Dermis blood vessel endothelial cell (primary cell): ENCODE results near the gene CHD3. TPM values are rescaled to one million over a fixed set of nuclear protein-coding genes. Genes with fewer than 3 reads are reported as not detected.
"Not testable (repeated sequence)": the region's sequence is repeated elsewhere in the genome, so short reads cannot be mapped to it uniquely, and the experiment has no call there.

Experiments
- DNase-seq: peaks from one replicate; pipeline ENCODE4 v3.0.0; 2010
- total RNA-seq: library from RNA; depleted of rRNA; stranded (reverse); fragments of >200 nt; gene quantifications from 2 replicates; pipeline ENCODE4 v1.2.3, GENCODE V29; 2014

The CHD3 gene
- total RNA-seq, 1 donor from 2014 or later, result 108 TPM

DNA sequence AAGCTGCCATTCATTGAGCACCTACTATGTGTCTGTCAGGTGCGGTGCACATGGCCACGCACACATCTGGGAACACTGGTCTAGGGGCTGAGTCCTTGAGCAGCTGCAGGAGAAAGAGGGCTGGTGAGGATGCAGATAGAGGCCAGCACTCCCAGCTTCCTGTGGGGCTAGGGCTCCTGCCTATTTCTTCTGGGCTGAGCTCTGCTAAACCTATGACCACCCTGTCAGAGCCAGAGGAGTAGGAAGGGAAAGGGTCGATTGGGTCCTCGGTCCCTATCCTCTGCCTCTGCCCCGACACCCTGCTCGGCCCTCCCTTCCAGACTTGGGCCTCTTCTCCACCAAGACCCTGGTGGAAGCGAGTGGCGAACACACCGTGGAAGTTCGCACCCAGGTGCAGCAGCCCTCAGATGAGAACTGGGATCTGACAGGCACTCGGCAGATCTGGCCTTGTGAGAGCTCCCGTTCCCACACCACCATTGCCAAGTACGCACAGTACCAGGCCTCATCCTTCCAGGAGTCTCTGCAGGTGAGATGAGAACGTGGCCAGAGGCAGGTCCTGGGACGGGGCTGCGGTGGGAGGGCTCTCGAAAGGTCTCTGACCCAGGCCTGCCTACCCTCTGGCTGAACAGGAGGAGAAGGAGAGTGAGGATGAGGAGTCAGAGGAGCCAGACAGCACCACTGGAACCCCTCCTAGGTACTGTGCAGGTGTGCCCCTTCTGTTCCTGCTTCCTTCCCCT is 37.7 kb upstream of the CHD3 start:
- no peak for DNase-seq

DNA sequence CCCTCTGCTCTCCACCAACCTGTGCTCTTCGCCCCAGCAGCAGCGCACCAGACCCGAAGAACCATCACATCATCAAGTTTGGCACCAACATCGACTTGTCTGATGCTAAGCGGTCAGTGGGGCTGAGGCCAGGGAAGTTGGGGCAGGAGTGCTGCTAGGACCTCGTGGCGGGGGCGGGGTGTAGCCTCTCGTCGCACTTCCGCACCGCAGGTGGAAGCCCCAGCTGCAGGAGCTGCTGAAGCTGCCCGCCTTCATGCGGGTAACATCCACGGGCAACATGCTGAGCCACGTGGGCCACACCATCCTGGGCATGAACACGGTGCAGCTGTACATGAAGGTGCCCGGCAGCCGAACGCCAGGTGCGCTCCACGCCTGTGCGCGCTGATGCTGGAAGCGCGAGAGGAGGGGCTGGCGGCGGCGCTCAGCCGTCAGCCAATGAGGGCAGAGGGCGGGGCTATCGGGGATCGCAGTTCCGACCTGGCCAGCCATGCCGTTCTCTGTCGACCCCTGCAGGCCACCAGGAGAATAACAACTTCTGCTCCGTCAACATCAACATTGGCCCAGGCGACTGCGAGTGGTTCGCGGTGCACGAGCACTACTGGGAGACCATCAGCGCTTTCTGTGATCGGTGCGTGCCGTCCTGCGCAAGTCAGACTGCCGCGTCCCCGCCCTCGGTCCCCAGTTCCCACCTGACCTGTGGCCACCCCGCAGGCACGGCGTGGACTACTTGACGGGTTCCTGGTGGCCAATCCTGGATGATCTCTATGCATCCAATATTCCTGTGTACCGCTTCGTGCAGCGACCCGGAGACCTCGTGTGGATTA is 36.9 kb upstream of the CHD3 start:
- peak; percentile 94 for DNase-seq

DNA sequence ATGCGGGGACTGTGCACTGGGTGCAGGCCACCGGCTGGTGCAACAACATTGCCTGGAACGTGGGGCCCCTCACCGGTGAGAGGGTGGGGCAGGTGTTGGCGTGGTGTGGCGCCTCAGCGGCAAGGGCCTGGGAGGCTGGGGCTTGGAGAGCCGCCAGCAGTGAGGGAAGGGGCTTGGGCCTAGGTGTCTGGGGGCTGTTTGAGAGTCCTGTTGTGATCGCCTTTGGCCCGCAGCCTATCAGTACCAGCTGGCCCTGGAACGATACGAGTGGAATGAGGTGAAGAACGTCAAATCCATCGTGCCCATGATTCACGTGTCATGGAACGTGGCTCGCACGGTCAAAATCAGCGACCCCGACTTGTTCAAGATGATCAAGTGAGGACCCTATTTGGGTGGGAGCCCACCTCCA is 36.3 kb upstream of the CHD3 start:
- no peak for DNase-seq

DNA sequence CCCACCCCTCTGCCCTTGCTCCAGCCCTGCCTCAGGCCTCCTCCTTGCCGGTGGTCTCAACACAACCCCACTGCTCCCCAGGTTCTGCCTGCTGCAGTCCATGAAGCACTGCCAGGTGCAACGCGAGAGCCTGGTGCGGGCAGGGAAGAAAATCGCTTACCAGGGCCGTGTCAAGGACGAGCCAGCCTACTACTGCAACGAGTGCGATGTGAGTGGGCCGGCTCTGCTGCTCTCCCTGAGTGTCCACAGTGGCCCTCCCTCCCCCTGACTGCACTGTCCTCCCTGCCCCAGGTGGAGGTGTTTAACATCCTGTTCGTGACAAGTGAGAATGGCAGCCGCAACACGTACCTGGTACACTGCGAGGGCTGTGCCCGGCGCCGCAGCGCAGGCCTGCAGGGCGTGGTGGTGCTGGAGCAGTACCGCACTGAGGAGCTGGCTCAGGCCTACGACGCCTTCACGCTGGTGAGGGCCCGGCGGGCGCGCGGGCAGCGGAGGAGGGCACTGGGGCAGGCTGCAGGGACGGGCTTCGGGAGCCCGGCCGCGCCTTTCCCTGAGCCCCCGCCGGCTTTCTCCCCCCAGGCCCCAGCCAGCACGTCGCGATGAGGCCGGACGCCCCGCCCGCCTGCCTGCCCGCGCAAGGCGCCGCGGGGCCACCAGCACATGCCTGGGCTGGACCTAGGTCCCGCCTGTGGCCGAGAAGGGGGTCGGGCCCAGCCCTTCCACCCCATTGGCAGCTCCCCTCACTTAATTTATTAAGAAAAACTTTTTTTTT is 35.5 kb upstream of the CHD3 start:
- DNase-seq, result no peak

- DNase-seq, result no peak
Measured at GRCh38 chr17:7853691-7854038, 34.9 kb upstream of the CHD3 start.

GRCh38 chr17:7854078-7854777 is 34.4 kb upstream of the CHD3 start:
- DNase-seq, result no peak

DNA sequence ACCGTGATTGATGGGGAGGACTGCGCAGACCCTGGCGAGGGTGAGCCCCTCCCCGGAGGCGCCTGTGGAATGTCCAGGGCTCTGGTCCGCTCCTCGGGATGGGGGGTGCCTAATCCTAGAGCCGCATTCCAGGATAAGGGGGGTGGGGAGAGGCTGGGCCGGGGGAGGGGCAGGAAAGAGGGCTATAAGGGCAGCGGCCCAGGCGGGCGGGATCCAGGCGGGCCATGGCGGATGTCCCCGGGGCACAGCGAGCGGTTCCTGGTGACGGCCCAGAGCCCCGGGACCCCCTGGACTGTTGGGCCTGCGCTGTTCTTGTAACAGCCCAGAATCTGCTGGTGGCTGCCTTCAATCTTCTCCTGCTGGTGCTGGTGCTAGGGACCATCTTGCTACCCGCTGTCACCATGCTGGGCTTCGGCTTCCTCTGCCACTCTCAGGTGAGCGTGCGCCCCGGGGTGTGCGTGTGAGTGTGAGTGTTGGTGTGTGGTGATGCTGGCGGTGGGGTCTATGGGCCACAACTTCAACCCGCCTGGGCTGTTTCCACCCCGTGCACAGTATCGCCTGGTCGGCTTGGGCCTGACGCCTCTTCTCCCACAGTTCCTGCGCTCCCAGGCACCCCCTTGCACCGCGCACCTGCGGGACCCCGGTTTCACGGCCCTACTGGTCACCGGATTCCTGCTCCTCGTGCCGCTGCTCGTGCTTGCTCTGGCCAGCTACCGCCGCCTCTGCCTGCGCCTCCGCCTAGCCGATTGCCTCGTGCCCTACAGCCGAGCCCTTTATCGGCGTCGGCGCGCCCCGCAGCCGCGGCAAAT is 33.5 kb upstream of the CHD3 start, which contains the start of gene TMEM88:
TSS of gene TMEM88 (plus strand) at position 216 of the 809 bp plus-strand sequence. CDS start at position 225, 9 bp downstream.
- peak; percentile 51 for DNase-seq

- DNase-seq, result no peak
Measured at GRCh38 chr17:7855660-7856010, 33.0 kb upstream of the CHD3 start.

DNA sequence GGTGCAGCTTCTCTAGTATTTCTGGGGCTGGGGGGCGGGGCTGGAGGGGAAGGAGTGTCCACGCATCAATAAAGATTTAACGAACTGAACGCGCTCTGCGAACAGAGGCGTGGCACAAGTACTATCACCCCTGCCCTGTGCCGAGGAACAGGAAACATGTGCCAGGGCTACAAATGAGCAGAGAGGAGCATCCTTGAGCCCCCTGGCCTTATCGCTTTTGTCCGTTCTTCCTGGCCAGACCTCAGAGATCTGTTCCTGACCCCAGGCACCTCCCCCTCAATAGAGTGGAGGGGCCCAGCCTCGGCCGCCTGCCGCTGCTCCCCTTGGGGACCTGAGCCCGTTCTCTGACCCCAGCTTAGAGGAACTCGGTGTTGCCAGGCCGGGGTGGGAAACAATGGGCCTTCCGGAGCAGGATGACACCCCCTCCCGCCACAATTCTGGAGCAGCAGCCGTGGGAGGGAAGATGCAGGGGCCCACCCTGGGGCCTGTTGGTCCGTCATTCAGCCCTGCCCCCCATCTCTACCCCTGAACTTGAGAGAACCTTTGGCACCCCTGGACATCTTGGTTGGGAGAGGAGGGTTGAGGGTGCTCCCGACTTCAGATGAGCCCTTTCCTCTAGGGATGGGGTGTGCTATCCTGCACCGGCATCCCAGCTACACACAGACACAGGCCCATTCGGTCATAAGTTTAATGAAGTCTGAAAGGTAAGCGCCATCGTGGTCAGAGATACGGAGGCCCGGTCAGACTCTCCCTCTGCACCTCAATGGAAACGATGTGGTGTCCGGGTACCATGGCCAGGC is 32.4 kb upstream of the CHD3 start:
- DNase-seq, result peak; percentile 92

DNA sequence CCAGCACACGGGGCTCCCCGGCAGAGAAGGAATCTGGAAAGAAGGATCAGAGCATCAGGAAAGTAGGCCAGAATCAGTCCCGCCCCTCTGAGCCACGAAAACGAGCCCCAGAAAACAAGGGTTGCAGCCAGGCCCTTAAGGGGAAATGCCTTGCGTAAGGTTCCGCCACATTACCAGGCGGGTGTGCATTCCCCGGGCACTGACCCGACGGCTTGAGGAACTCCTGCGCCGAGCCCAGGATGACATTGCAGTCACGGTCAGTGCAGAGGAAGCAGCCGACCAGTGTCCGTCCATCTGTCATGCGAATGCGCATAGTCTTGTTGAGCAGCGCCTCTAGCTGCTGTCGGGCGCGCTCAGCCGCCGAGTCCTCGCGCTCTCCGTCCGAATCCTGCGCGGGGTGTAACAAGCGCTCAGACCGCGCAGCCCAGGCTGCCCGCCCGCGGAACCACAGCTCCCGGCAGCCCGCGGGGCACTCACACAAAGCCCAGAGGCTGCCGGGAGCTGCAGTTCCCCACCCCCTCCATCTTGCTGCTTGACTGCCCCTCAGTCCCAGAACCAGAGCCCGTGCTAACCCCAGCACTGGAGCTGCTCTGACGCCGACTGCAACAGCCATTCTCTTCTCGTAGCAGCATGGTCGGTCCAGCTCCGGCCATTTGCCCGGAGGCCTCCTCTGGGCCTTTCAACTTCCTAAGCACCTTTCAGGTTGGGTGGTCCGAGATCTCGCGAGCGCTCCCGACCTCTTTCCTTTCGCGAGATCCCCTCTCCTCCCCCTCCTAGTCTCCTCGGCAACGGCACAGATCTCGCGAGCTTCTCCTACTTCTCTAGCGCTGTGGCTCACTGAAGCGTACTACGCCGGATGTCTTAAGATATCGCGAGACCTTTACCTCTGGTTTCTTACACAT is 31.5 kb upstream of the CHD3 start, which contains the start of gene NAA38:
TSS of gene NAA38 (minus strand) at position 749 of the 902 bp plus-strand sequence. CDS start at position 653, 96 bp downstream.
- peak; percentile 99 for DNase-seq

DNA sequence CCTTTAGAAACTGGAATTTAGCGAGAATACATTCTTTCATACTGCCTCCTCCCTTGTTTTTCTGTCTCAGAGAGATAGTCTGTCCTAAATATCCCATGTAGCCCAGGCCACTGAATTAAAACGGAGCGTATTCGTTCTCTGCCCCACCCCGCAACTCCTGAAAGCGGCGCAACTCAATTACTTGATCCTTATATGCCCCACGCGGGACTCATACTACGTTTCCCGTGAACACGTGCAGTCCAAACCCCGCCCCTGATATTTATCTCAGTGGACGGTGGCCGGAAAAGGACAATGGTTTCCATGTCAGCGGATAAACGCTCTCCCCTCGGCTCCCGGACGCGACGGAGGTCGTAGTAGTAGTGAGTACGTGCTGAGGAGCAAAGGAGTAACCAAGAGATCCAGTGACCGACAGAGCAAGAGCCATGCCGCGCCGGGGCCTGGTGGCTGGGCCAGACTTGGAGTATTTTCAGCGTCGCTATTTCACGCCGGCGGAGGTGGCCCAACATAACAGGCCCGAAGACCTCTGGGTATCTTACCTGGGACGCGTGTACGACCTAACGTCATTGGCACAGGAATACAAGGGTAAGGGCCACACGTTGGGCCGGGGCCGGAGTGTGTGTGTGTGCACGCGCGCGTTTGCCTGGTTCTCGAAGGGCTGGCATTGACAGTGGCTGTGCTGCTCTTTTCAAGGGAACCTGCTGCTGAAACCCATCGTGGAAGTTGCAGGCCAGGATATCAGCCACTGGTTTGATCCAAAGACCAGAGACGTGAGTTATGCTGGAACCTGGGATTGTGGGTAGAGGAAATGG is 30.7 kb upstream of the CHD3 start, which contains the start of gene CYB5D1:
TSS of gene CYB5D1 (plus strand) at position 291 of the 809 bp plus-strand sequence. CDS start at position 423, 132 bp downstream.
- DNase-seq, result peak; percentile 97

- DNase-seq, result peak; percentile 75
Measured at GRCh38 chr17:7858522-7858810, 30.1 kb upstream of the CHD3 start.

GRCh38 chr17:7859028-7859427 is 29.6 kb upstream of the CHD3 start:
- DNase-seq, result no peak

- DNase-seq, result peak; percentile 70
Measured at GRCh38 chr17:7862692-7863437, 25.7 kb upstream of the CHD3 start.

- not testable (repeated sequence) for DNase-seq
Measured at GRCh38 chr17:7864384-7864783, 24.2 kb upstream of the CHD3 start.

- DNase-seq, result peak; percentile 31
Measured at GRCh38 chr17:7864995-7865650, 23.5 kb upstream of the CHD3 start.

- DNase-seq, result no peak
Measured at GRCh38 chr17:7867881-7868329, 20.7 kb upstream of the CHD3 start.
